Memory B cell (primary cell): ENCODE results near the gene PDE4D.

Source experiments
- ATAC-seq: fragments of 150-1000 bp; cut with Tn5 transposase; 2 replicates; pipeline ENCODE4 v1.10.0; 2021; ENCODE audit warnings: low read depth, mild to moderate bottlenecking, moderate library complexity
- DNase-seq, 2 donors: peaks; one replicate each; pipeline ENCODE4 v3.0.0; 2022; ENCODE audit warnings: low spot score in 2 of 2
- H3K27ac Mint-ChIP-seq: one replicate; pipeline ENCODE4 v1.8.0; 2022; ENCODE audit warnings: mild to moderate bottlenecking, moderate library complexity, mixed read lengths
- H3K27me3 Mint-ChIP-seq: one replicate; pipeline ENCODE4 v1.8.0; 2022; ENCODE audit warnings: mixed read lengths
- H3K36me3 Mint-ChIP-seq: one replicate; pipeline ENCODE4 v1.8.0; 2022; ENCODE audit warnings: mild to moderate bottlenecking, mixed read lengths
- H3K4me1 Mint-ChIP-seq: one replicate; pipeline ENCODE4 v1.8.0; 2022; ENCODE audit warnings: mixed read lengths
- H3K4me3 Mint-ChIP-seq: one replicate; pipeline ENCODE4 v1.8.0; 2022; ENCODE audit warnings: mild to moderate bottlenecking, moderate library complexity, mixed read lengths
- H3K9me3 Mint-ChIP-seq: one replicate; pipeline ENCODE4 v1.8.0; 2022; ENCODE audit warnings: mixed read lengths

Gene PDE4D

DNA sequence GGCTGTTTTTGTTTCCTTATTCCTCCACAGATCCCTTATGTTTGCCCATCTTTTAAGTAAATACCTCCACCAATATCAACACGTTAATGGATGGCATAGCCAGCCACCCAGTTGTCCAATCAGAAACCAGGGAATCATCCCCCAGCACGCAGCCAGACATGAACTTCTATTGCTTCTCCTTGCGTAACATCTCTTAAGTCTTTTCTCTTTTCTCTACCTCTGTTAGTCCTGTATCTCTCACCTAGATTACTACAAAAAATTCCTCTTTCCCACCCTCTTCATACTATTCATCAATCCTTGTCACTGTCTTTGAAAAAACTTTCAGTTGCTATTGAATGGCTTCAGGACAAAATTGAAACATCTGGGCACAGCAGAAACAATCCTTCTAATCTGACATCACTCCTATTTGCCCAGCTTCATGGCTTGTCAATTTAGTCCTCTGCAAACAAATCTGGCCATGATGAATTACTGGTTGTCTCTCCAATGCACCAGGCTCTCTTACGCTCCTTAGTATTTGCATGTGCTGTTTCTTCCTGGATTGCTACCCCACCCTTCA is 961.4 kb downstream of the PDE4D start:
- Mint-ChIP-seq H3K36me3 (no peaks in the 10 kb centered on the region), H3K9me3 (no peaks in the 10 kb centered on the region), H3K4me3 (no peak overlapping the region), H3K4me1 (no peaks in the 10 kb centered on the region), H3K27me3 (peaks cover 18% of the 10 kb centered on the region), H3K27ac (no peak overlapping the region)
- DNase-seq (no peak), ATAC-seq (no peak)

- ATAC-seq, result no peak
- no peaks in the 10 kb centered on the region for H3K9me3 Mint-ChIP-seq
- peaks cover 18% of the 10 kb centered on the region for H3K27me3 Mint-ChIP-seq
- no peaks in the 10 kb centered on the region for H3K4me1 Mint-ChIP-seq
- H3K4me3 Mint-ChIP-seq, result no peak overlapping the region
- no peak for DNase-seq
- no peaks in the 10 kb centered on the region for H3K36me3 Mint-ChIP-seq
- H3K27ac Mint-ChIP-seq, result no peak overlapping the region
Measured at GRCh38 chr5:58930520-58930919, 963.0 kb downstream of the PDE4D start.

GRCh38 chr5:58929726-58930125 is 963.8 kb downstream of the PDE4D start:
- peaks cover 15% of the 10 kb centered on the region for H3K27me3 Mint-ChIP-seq
- no peaks in the 10 kb centered on the region for H3K36me3 Mint-ChIP-seq
- H3K4me3 Mint-ChIP-seq, result no peak overlapping the region
- no peak for DNase-seq
- H3K4me1 Mint-ChIP-seq, result no peaks in the 10 kb centered on the region
- H3K9me3 Mint-ChIP-seq, result no peaks in the 10 kb centered on the region
- no peak for ATAC-seq
- no peak overlapping the region for H3K27ac Mint-ChIP-seq

GRCh38 chr5:58927938-58928337 is 965.6 kb downstream of the PDE4D start:
- H3K27me3 Mint-ChIP-seq, result peaks cover 14% of the 10 kb centered on the region
- no peak overlapping the region for H3K4me3 Mint-ChIP-seq
- H3K4me1 Mint-ChIP-seq, result no peaks in the 10 kb centered on the region
- H3K36me3 Mint-ChIP-seq, result no peaks in the 10 kb centered on the region
- no peak for DNase-seq
- H3K27ac Mint-ChIP-seq, result no peak overlapping the region
- no peak for ATAC-seq
- H3K9me3 Mint-ChIP-seq, result no peaks in the 10 kb centered on the region

DNA sequence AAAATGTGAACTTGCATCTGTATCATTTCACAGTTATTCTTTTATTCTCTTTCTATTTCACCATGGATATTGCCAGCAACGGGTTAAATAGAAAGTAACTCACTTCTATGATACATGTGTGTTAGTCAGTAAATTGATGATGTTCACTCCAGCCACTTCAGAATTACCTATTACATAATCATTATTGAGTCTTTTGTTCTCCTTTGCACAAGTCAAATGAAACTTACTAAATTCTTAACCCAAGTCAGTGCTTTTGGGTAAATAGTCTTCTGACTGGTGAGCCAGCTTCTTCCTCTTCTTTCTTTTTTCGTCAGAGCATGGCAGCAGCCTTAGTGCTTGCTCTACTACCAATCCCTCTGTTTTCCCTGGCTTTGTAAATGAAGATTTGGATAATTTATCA is 966.3 kb downstream of the PDE4D start:
- H3K9me3 Mint-ChIP-seq, result no peaks in the 10 kb centered on the region
- ATAC-seq, result no peak
- peaks cover 14% of the 10 kb centered on the region for H3K27me3 Mint-ChIP-seq
- DNase-seq, result no peak
- H3K4me3 Mint-ChIP-seq, result no peak overlapping the region
- no peaks in the 10 kb centered on the region for H3K36me3 Mint-ChIP-seq
- no peak overlapping the region for H3K27ac Mint-ChIP-seq
- no peaks in the 10 kb centered on the region for H3K4me1 Mint-ChIP-seq

- DNase-seq, result no peak
- Mint-ChIP-seq H3K27ac (no peak overlapping the region), H3K4me1 (no peaks in the 10 kb centered on the region), H3K9me3 (no peaks in the 10 kb centered on the region), H3K4me3 (no peak overlapping the region), H3K36me3 (no peaks in the 10 kb centered on the region), H3K27me3 (peaks cover 9% of the 10 kb centered on the region)
- no peak for ATAC-seq
Measured at GRCh38 chr5:58926541-58926935, 967.0 kb downstream of the PDE4D start.

- Mint-ChIP-seq H3K27ac (no peak overlapping the region), H3K4me1 (no peaks in the 10 kb centered on the region), H3K4me3 (no peak overlapping the region), H3K9me3 (no peaks in the 10 kb centered on the region), H3K36me3 (no peaks in the 10 kb centered on the region), H3K27me3 (peaks cover 9% of the 10 kb centered on the region)
- ATAC-seq (no peak), DNase-seq (no peak)
Measured at GRCh38 chr5:58925627-58926540, 967.6 kb downstream of the PDE4D start.

DNA sequence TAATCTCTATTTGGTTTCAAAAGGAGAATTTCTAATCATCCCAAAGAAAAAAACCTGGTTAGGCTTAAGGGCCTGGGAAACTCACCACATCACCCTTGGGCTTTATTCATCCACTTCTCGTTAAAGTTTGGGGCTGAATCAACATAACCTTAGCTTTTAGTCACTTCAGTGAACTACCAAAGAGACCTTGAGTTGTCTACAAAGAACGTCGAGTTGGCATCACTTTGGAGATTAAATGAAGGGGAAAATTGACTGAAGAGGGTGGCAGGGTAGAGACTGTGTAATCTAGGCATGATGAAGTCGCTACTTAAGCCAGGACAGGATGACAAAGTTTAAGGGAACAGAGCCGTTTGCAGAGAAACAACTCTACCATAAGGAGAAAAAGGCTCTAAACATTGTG is 969.2 kb downstream of the PDE4D start:
- no peak for DNase-seq
- no peak for ATAC-seq
- Mint-ChIP-seq H3K9me3 (no peaks in the 10 kb centered on the region), H3K4me1 (no peaks in the 10 kb centered on the region), H3K4me3 (no peak overlapping the region), H3K36me3 (no peaks in the 10 kb centered on the region), H3K27ac (no peak overlapping the region), H3K27me3 (peaks cover 8% of the 10 kb centered on the region)

DNA sequence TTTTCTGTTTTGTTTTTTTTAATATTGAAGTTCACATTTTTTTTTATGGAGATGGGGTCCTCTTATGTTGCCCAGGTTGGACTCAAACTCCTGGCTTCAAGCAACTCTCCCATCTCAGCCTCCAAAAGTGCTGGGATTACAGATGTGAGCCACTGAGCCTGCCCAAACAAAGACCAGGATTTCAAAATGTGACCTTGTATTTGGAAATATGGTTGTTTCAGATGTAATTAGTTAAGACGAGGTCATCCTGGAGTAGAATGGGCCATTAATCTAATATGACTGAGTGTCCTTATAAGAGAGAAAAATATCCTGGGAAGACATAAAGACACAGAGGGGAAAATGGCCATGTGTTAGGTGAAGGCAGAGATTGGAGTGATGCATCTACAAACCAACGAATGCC is 970.2 kb downstream of the PDE4D start:
- H3K9me3 Mint-ChIP-seq, result no peaks in the 10 kb centered on the region
- no peak overlapping the region for H3K4me3 Mint-ChIP-seq
- no peaks in the 10 kb centered on the region for H3K4me1 Mint-ChIP-seq
- no peaks in the 10 kb centered on the region for H3K36me3 Mint-ChIP-seq
- no peak overlapping the region for H3K27ac Mint-ChIP-seq
- no peak for DNase-seq
- peaks cover 9% of the 10 kb centered on the region for H3K27me3 Mint-ChIP-seq
- no peak for ATAC-seq

- H3K36me3 Mint-ChIP-seq, result no peaks in the 10 kb centered on the region
- DNase-seq (no peak), ATAC-seq (no peak)
- H3K27me3 Mint-ChIP-seq, result peaks cover 3% of the 10 kb centered on the region
- H3K4me1 Mint-ChIP-seq, result no peaks in the 10 kb centered on the region
- H3K9me3 Mint-ChIP-seq, result no peaks in the 10 kb centered on the region
- H3K27ac Mint-ChIP-seq, result no peak overlapping the region
- H3K4me3 Mint-ChIP-seq, result no peak overlapping the region
Measured at GRCh38 chr5:58922461-58923171, 970.9 kb downstream of the PDE4D start.

DNA sequence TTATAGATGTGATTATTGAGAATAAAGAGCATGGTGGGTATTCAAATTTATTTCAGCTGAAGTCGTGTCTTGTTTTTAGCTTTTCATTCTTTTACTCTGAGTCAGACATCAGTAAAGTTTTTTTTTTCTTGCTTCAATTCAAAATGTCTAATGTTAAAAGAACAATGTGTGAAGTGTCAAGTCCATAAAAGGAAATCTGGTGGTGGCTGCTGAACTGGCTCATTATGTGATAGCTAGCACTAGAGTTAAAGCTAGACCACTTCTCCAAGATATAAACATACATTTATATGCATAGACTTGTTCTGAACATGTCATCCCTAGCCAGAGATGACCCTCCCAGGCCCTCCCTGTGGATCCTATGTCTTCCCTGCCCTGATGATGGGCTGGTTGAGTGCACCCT is 972.4 kb downstream of the PDE4D start:
- Mint-ChIP-seq H3K36me3 (no peaks in the 10 kb centered on the region), H3K9me3 (no peaks in the 10 kb centered on the region), H3K27me3 (peaks cover 3% of the 10 kb centered on the region), H3K27ac (no peak overlapping the region), H3K4me1 (no peaks in the 10 kb centered on the region), H3K4me3 (no peak overlapping the region)
- no peak for DNase-seq
- ATAC-seq, result no peak

DNA sequence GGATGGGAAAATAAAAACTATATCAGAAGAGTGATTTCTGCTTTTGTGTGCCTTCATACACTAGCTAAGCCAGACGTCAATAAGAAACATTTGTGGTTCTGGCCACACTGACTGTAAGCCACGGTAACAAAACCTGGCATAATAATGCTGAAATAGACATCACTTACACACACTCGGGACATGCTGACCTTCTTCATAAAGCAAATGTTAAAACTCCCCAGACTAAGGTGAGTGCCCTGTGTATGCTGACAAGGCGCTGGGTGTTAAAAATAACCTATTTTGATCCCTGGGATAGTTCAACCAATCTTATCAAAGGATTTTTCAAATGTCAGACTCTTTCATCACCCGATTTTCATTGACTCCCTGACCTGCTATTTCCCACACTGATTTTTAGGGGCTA is 973.7 kb downstream of the PDE4D start:
- Mint-ChIP-seq H3K27me3 (peaks cover 3% of the 10 kb centered on the region), H3K36me3 (no peaks in the 10 kb centered on the region), H3K4me1 (no peaks in the 10 kb centered on the region), H3K4me3 (no peak overlapping the region), H3K9me3 (no peaks in the 10 kb centered on the region), H3K27ac (no peak overlapping the region)
- ATAC-seq (no peak), DNase-seq (no peak)
